Aorta (tissue), 5 donors: ENCODE results near the gene ACAP2. TPM values are rescaled to one million over a fixed set of nuclear protein-coding genes. Genes with fewer than 3 reads are reported as not detected.
"Not testable (repeated sequence)": the region's sequence is repeated elsewhere in the genome, so short reads cannot be mapped to it uniquely, and the experiment has no call there.

Experiments used
- ATAC-seq: fragments of 200-7000 bp; cut with Tn5 transposase; one replicate; pipeline ENCODE4 v1.9.1; 2022; ENCODE audit warnings: moderate library complexity; ENCODE audit not compliant: low FRiP score
- DNase-seq, 2 donors: peaks; one replicate each; pipeline ENCODE4 v3.0.0-alpha.2; 2020
- H3K27ac ChIP-seq, 2 donors: one replicate each; pipeline ENCODE4 v1.5.1; 2013; ENCODE audit warnings: low read length in 2 of 2, mild to moderate bottlenecking in 2 of 2, moderate library complexity in 2 of 2, control low read depth in 1 of 2, inconsistent platforms in 1 of 2, low read depth in 1 of 2
- H3K27me3 ChIP-seq, 2 donors: one replicate each; pipeline ENCODE4 v1.6.1; 2013; ENCODE audit warnings: control low read depth in 1 of 2, low read length in 1 of 2, mild to moderate bottlenecking in 1 of 2, moderate library complexity in 1 of 2; ENCODE audit not compliant: insufficient read depth in 2 of 2, control insufficient read depth in 1 of 2
- H3K36me3 ChIP-seq, 2 donors: one replicate each; pipeline ENCODE4 v1.6.1; 2013; ENCODE audit warnings: control low read depth in 1 of 2, low read length in 1 of 2, mild to moderate bottlenecking in 1 of 2; ENCODE audit not compliant: insufficient read depth in 2 of 2, control insufficient read depth in 1 of 2
- H3K4me1 ChIP-seq, 2 donors: one replicate each; pipeline ENCODE4 v1.6.1; 2013; ENCODE audit warnings: low read length in 2 of 2, control low read depth in 1 of 2, mild to moderate bottlenecking in 1 of 2, moderate library complexity in 1 of 2; ENCODE audit not compliant: insufficient read depth in 2 of 2, control insufficient read depth in 1 of 2
- H3K4me3 ChIP-seq, 2 donors: one replicate each; pipeline ENCODE4 v1.5.1; 2013; ENCODE audit warnings: low read length in 2 of 2, control low read depth in 1 of 2, mild to moderate bottlenecking in 1 of 2
- H3K9me3 ChIP-seq: one replicate; pipeline ENCODE4 v1.6.1; 2013; ENCODE audit warnings: mild to moderate bottlenecking, low read length; ENCODE audit not compliant: control insufficient read depth
- WGBS, 2 donors: extraction: QIAGEN DNeasy Blood & Tissue Kit; methylation state at CpG; one replicate each; pipeline ENCODE4 v1.1.7; 2013; 5-methylcytosine and 5-hydroxymethylcytosine counted together
- intact Hi-C, 2 donors: fragments of 100-400 bp; cut with DNase I; formaldehyde crosslinking; loops; one replicate each; pipeline versions ENCODE4 v1.14.2 to v1.15.0; 2022
- polyA plus RNA-seq, 2 donors: library from polyadenylated mRNA; stranded (reverse); fragments of 200-250 nt; gene quantifications; one replicate each; pipeline ENCODE4 v1.2.3, GENCODE V29; 2013
- total RNA-seq, 2 donors: library from RNA; stranded (reverse); fragmentation: NEBNext Ultra II Directional; extraction: Animal tissue kit (Norgen Biotek cat#: 25700); gene quantifications; one replicate each; pipeline ENCODE4 v1.2.1, GENCODE V29; 2021
- donor health status: healthy with polysubstance abuse.
- donor health status: Bipolar disorder and iron deficiency.
- donor health status: DM: no; HTN: no; CAD: no.
- donor health status: DM: no; HTN: no; CAD: no.
- donor health status: DM: yes; HTN: yes; CAD: no.

Gene ACAP2
- total and polyA plus RNA-seq, 4 donors: 6.5 to 70.3 (median 24.3) TPM

- Histone ChIP-seq H3K4me3 (no peak overlapping the region), H3K27me3 (no peaks in the 10 kb centered on the region), H3K36me3 (no peaks in the 10 kb centered on the region), H3K9me3 (no peaks in the 10 kb centered on the region), H3K27ac (peak overlapping the region in 1 of 2 donors; percentile 48), H3K4me1 (no peaks in the 10 kb centered on the region)
- DNase-seq (peak; percentile 78 to 87), ATAC-seq (peak; percentile 87)
- intact Hi-C loops: loop anchor here in 1 of 2 donors (5.0 kb wide), 2 partner anchors 68 to 88 kb away; no protein-coding TSS in a partner anchor
- WGBS, 2 donors: 3 to 14% methylated on average over 15 of the region's 15 CpGs
These were observed 202.6 kb downstream of the ACAP2 start for GRCh38 chr3:195240171-195240701.

GRCh38 chr3:195239121-195239520 is 203.7 kb downstream of the ACAP2 start:
- ATAC-seq: no peak
- no peak for DNase-seq
- H3K9me3 ChIP-seq: no peaks in the 10 kb centered on the region
- H3K27me3 ChIP-seq: no peaks in the 10 kb centered on the region
- no peak overlapping the region for H3K4me3 ChIP-seq
- intact Hi-C loops: no loop called here
- WGBS, 2 donors: 96 to 100% methylated on average over 3 of the region's 3 CpGs
- no peak overlapping the region for H3K27ac ChIP-seq
- H3K36me3 ChIP-seq: no peaks in the 10 kb centered on the region
- no peaks in the 10 kb centered on the region for H3K4me1 ChIP-seq

- H3K27ac ChIP-seq: no peak overlapping the region
- H3K36me3 ChIP-seq: no peaks in the 10 kb centered on the region
- DNase-seq (no peak), ATAC-seq (no peak)
- 93 to 97% methylated on average over 10 of the region's 10 CpGs for WGBS, 2 donors
- H3K27me3 ChIP-seq: no peaks in the 10 kb centered on the region
- H3K4me3 ChIP-seq: no peak overlapping the region
- intact Hi-C loops: no loop called here
- H3K9me3 ChIP-seq: no peaks in the 10 kb centered on the region
- no peaks in the 10 kb centered on the region for H3K4me1 ChIP-seq
These were observed 204.2 kb downstream of the ACAP2 start for GRCh38 chr3:195238586-195239118.

GRCh38 chr3:195238081-195238571 is 204.7 kb downstream of the ACAP2 start:
- no peak overlapping the region for H3K4me3 ChIP-seq
- no peak overlapping the region for H3K27ac ChIP-seq
- ATAC-seq (no peak), DNase-seq (no peak)
- no peaks in the 10 kb centered on the region for H3K36me3 ChIP-seq
- intact Hi-C loops: no loop called here
- H3K27me3 ChIP-seq: no peaks in the 10 kb centered on the region
- 97 to 99% methylated on average over 12 of the region's 12 CpGs for WGBS, 2 donors
- H3K4me1 ChIP-seq: no peaks in the 10 kb centered on the region
- H3K9me3 ChIP-seq: no peaks in the 10 kb centered on the region

GRCh38 chr3:195236801-195237570 is 205.8 kb downstream of the ACAP2 start:
- H3K9me3 ChIP-seq: no peaks in the 10 kb centered on the region
- H3K27ac ChIP-seq: no peak overlapping the region
- 98% methylated on average over 10 of the region's 10 CpGs for WGBS, 2 donors
- no peaks in the 10 kb centered on the region for H3K4me1 ChIP-seq
- H3K4me3 ChIP-seq: no peak overlapping the region
- no peak for ATAC-seq
- H3K36me3 ChIP-seq: no peaks in the 10 kb centered on the region
- H3K27me3 ChIP-seq: no peaks in the 10 kb centered on the region
- peak in 1 of 2 donors; percentile 58 for DNase-seq
- intact Hi-C loops: no loop called here

- WGBS, 2 donors: 97 to 100% methylated on average over 5 of the region's 5 CpGs
- Histone ChIP-seq H3K36me3 (no peaks in the 10 kb centered on the region), H3K27ac (no peak overlapping the region), H3K9me3 (no peaks in the 10 kb centered on the region), H3K4me1 (no peaks in the 10 kb centered on the region), H3K4me3 (no peak overlapping the region), H3K27me3 (no peaks in the 10 kb centered on the region)
- ATAC-seq: no peak
- DNase-seq: no peak
- intact Hi-C loops: no loop called here
These were observed 206.6 kb downstream of the ACAP2 start for GRCh38 chr3:195236076-195236798.

- DNase-seq (no peak), ATAC-seq (no peak)
- Histone ChIP-seq H3K36me3 (no peaks in the 10 kb centered on the region), H3K4me1 (no peaks in the 10 kb centered on the region), H3K27me3 (no peaks in the 10 kb centered on the region), H3K4me3 (no peak overlapping the region), H3K27ac (no peak overlapping the region), H3K9me3 (no peaks in the 10 kb centered on the region)
- intact Hi-C loops: no loop called here
- 95 to 96% methylated on average over 1 of the region's 1 CpG for WGBS, 2 donors
These were observed 212.6 kb downstream of the ACAP2 start for GRCh38 chr3:195230244-195230643.

GRCh38 chr3:195228886-195229285 is 213.9 kb downstream of the ACAP2 start:
- ATAC-seq, H3K36me3 ChIP-seq, H3K4me1 ChIP-seq, H3K27ac ChIP-seq, H3K27me3 ChIP-seq, intact Hi-C loops, H3K9me3 ChIP-seq, H3K4me3 ChIP-seq: not testable (repeated sequence)
- peak in 1 of 2 donors; percentile 34 for DNase-seq
- 92 to 97% methylated on average over 5 of the region's 5 CpGs for WGBS, 2 donors
